HepG2 (cell line): Measurements from ENCODE around the gene CDK10. TPM values are rescaled to one million over a fixed set of nuclear protein-coding genes. Genes with fewer than 3 reads are reported as not detected.
A peak's percentile ranks its signal among the peaks of the same experiment; 100 is the strongest.

Experiments used
- HNF1A ChIP-seq, 2 experiments: sonication (generic) in 1 of 2; formaldehyde crosslinking in 1 of 2; IDR thresholded peaks; 2 replicates each; pipeline versions ENCODE4 v1.4.0 to v1.6.1; 2016 to 2020; ENCODE audit warnings: borderline replicate concordance in 1 of 2, low read depth in 1 of 2, mild to moderate bottlenecking in 1 of 2, missing genetic modification reagents in 1 of 2
- HOXA9 ChIP-seq: sonication (generic); formaldehyde crosslinking; IDR thresholded peaks from 2 replicates; pipeline ENCODE4 v1.8.1; 2022; ENCODE audit warnings: missing genetic modification reagents, mild to moderate bottlenecking, moderate library complexity, borderline replicate concordance
- ISL2 ChIP-seq: sonication (generic); formaldehyde crosslinking; IDR thresholded peaks from 2 replicates; pipeline ENCODE4 v1.5.0; 2020; ENCODE audit warnings: missing genetic modification reagents
- MAZ ChIP-seq, 2 experiments: sonication (generic) in 1 of 2; formaldehyde crosslinking in 1 of 2; IDR thresholded peaks; 2 replicates each; pipeline versions ENCODE4 v1.5.0 to v1.6.1; 2012 to 2020; ENCODE audit warnings: low read depth in 2 of 2, mild to moderate bottlenecking in 2 of 2, borderline replicate concordance in 1 of 2, improper control_type of control experiment in 1 of 2, low read length in 1 of 2, missing genetic modification reagents in 1 of 2, moderate library complexity in 1 of 2
- PRDM10 ChIP-seq: sonication (generic); formaldehyde crosslinking; IDR thresholded peaks from 2 replicates; pipeline ENCODE4 v1.4.0; 2020; ENCODE audit warnings: low read depth, missing genetic modification reagents
- TFE3 ChIP-seq: IDR thresholded peaks from 2 replicates; pipeline ENCODE4 v1.6.1; 2016
- UBTF ChIP-seq: sonication (generic); formaldehyde crosslinking; IDR thresholded peaks from 2 replicates; pipeline ENCODE4 v1.4.0; 2020; ENCODE audit warnings: mild to moderate bottlenecking, missing genetic modification reagents
- ZNF512 ChIP-seq: sonication (generic); formaldehyde crosslinking; IDR thresholded peaks from 2 replicates; pipeline ENCODE4 v1.4.0; 2020; ENCODE audit warnings: mild to moderate bottlenecking, missing genetic modification reagents
- ZNF607 ChIP-seq: sonication (generic); formaldehyde crosslinking; IDR thresholded peaks from 2 replicates; pipeline ENCODE4 v1.5.1; 2020; ENCODE audit warnings: missing genetic modification reagents, mild to moderate bottlenecking, borderline replicate concordance
- ZNF740 ChIP-seq: sonication (generic); formaldehyde crosslinking; IDR thresholded peaks from 2 replicates; pipeline ENCODE4 v1.4.0; 2020; ENCODE audit warnings: missing genetic modification reagents
- polyA plus RNA-seq, 8 experiments: library from polyadenylated mRNA; depleted of rRNA in 3 of 8; stranded (reverse) in 7 of 8; unstranded in 1 of 8; fragments of >200 nt; fragmentation: Illumina TruSeq in 4 of 8; extraction: Trizol in 4 of 8; gene quantifications; 2 replicates each; pipeline versions ENCODE4 v1.2.1 to v1.2.3, GENCODE V29; 2011 to 2016; ENCODE audit warnings: low read depth in 4 of 8, missing spikeins in 1 of 8, mixed read lengths in 1 of 8; ENCODE audit not compliant: insufficient read depth in 1 of 8
- total RNA-seq, 5 experiments: library from RNA; depleted of rRNA; stranded (reverse); fragments of >200 nt; fragmentation: Illumina TruSeq; extraction: Trizol; gene quantifications; 2 replicates each; pipeline ENCODE4 v1.2.3, GENCODE V29; 2016; ENCODE audit warnings: low read depth in 1 of 5

CDK10 gene
- total and polyA plus RNA-seq, 2 of the 13 experiments (the other 11 are each of a cell fraction or from before 2014, with no cell fraction given), result 2.5 to 3.9 TPM

GRCh38 chr16:89701425-89702406 is 15.2 kb downstream of the CDK10 start, which contains the start of gene SPATA2L (continued):
- no peak for TF ChIP-seq PRDM10 (CRISPR knock-in tag)
- TF ChIP-seq ZNF512 (CRISPR knock-in tag), result no peak
- TF ChIP-seq ZNF740, result peak; percentile 50; the same call in 1 of the 2 replicates
- peak; percentile 49; the same call in 1 of the 2 replicates for TF ChIP-seq MAZ (IDR thresholded peaks at IDR 0.05; ENCODE audit: borderline replicate concordance, low read depth, low read length)
- TF ChIP-seq MAZ (CRISPR knock-in tag; IDR thresholded peaks at IDR 0.05; ENCODE audit: low read depth), result no peak; the same call in 1 of the 2 replicates
- peak; percentile 74 for TF ChIP-seq UBTF
- TF ChIP-seq ISL2 (CRISPR knock-in tag), result 0 out of 2 replicates have a peak, but pooled peaks have one; percentile 25
- TF ChIP-seq HNF1A (IDR thresholded peaks at IDR 0.05; ENCODE audit: low read depth), result no peak
- peak; percentile 72; the same call in 1 of the 2 replicates for TF ChIP-seq HNF1A (CRISPR knock-in tag; IDR thresholded peaks at IDR 0.05; ENCODE audit: borderline replicate concordance)
- TF ChIP-seq TFE3 (CRISPR knock-in tag), result peak; percentile 44; the same call in 1 of the 2 replicates
- TF ChIP-seq HOXA9 (CRISPR knock-in tag), result peak; percentile 82; the same call in 1 of the 2 replicates
- TF ChIP-seq ZNF607 (CRISPR knock-in tag), result peak; percentile 90
